ENCODE data around the gene OSBPL9. TPM values are rescaled to one million over a fixed set of nuclear protein-coding genes. Genes with fewer than 3 reads are reported as not detected.

OSBPL9 gene
- total RNA-seq, 1 experiment from 2014 or later: 188 TPM

- ChIA-PET POLR2A (ENCODE audit: unreplicated experiment) (interaction anchor here (0.6 to 0.7 kb wide), 2 partner anchors 9 to 690 kb away, joined by 5 to 15 read pairs; no protein-coding TSS in a partner anchor), CTCF (no interaction called here)
- H3K27me3 ChIP-seq (ENCODE audit: insufficient read depth, low read depth): no peaks in the 10 kb centered on the region
- no peaks in the 10 kb centered on the region for H3K9me2 ChIP-seq (ENCODE audit: insufficient read depth)
- intact Hi-C loops (cut with micrococcal nuclease; ENCODE audit: unreplicated experiment): no loop called here
- DNase-seq: no peak
- H3K9me3 ChIP-seq (ENCODE audit: insufficient read depth, low read depth): no peaks in the 10 kb centered on the region
- BruUV-seq (replicated peaks): no TSS peak
- H2AFZ ChIP-seq: no peak overlapping the region
- H3K4me1 ChIP-seq (replicated peaks; ENCODE audit: insufficient read depth): peaks cover 11% of the 10 kb centered on the region
- no peak overlapping the region for H3K4me3 ChIP-seq
- H3K79me2 ChIP-seq (ENCODE audit: low read depth): peaks cover 80% of the 10 kb centered on the region
- H3F3A ChIP-seq (ENCODE audit: insufficient read depth, low read depth): peaks cover 37% of the 10 kb centered on the region
- H4K20me1 ChIP-seq (ENCODE audit: insufficient read depth): peaks cover 15% of the 10 kb centered on the region
- TF ChIP-seq CTCF (conservative IDR thresholded peaks at IDR 0.05): no peak
- no peak for TF ChIP-seq EZH2 (IDR thresholded peaks at IDR 0.05; ENCODE audit: low read depth)
- no peak overlapping the region for H3K27ac ChIP-seq
- H3K36me3 ChIP-seq (ENCODE audit: low read depth): no peaks in the 10 kb centered on the region
- no peak overlapping the region for H3K4me2 ChIP-seq
Measured at GRCh38 chr1:51684776-51685175, 67.9 kb downstream of the OSBPL9 start.

GRCh38 chr1:51686450-51686849 is 69.6 kb downstream of the OSBPL9 start:
- intact Hi-C loops (cut with micrococcal nuclease; ENCODE audit: unreplicated experiment): no loop called here
- Histone ChIP-seq H3F3A (ENCODE audit: insufficient read depth, low read depth) (peaks cover 45% of the 10 kb centered on the region), H3K79me2 (ENCODE audit: low read depth) (peaks cover 76% of the 10 kb centered on the region), H3K27me3 (ENCODE audit: insufficient read depth, low read depth) (no peaks in the 10 kb centered on the region), H3K4me1 (replicated peaks; ENCODE audit: insufficient read depth) (peaks cover 22% of the 10 kb centered on the region), H3K36me3 (ENCODE audit: low read depth) (no peaks in the 10 kb centered on the region), H4K20me1 (ENCODE audit: insufficient read depth) (peaks cover 22% of the 10 kb centered on the region), H2AFZ (no peak overlapping the region), H3K9me2 (ENCODE audit: insufficient read depth) (no peaks in the 10 kb centered on the region), H3K27ac (no peak overlapping the region), H3K4me2 (no peak overlapping the region), H3K9me3 (ENCODE audit: insufficient read depth, low read depth) (no peaks in the 10 kb centered on the region), H3K4me3 (no peak overlapping the region)
- ChIA-PET CTCF (no interaction called here), POLR2A (ENCODE audit: unreplicated experiment) (no interaction called here)
- no TSS peak for BruUV-seq (replicated peaks)
- no peak for DNase-seq
- TF ChIP-seq CTCF (conservative IDR thresholded peaks at IDR 0.05) (no peak), EZH2 (IDR thresholded peaks at IDR 0.05; ENCODE audit: low read depth) (no peak)

GRCh38 chr1:51689075-51689440 is 72.2 kb downstream of the OSBPL9 start:
- Histone ChIP-seq H3K27ac (peak overlapping the region; percentile 67), H4K20me1 (ENCODE audit: insufficient read depth) (peaks cover 22% of the 10 kb centered on the region), H2AFZ (no peak overlapping the region), H3K4me3 (no peak overlapping the region), H3K9me3 (ENCODE audit: insufficient read depth, low read depth) (no peaks in the 10 kb centered on the region), H3K4me2 (0 out of 2 replicates have a peak overlapping the region, but pooled peaks have one; percentile 57), H3F3A (ENCODE audit: insufficient read depth, low read depth) (peaks cover 44% of the 10 kb centered on the region), H3K79me2 (ENCODE audit: low read depth) (peaks cover 79% of the 10 kb centered on the region), H3K27me3 (ENCODE audit: insufficient read depth, low read depth) (no peaks in the 10 kb centered on the region), H3K4me1 (replicated peaks; ENCODE audit: insufficient read depth) (peaks cover 32% of the 10 kb centered on the region), H3K36me3 (ENCODE audit: low read depth) (no peaks in the 10 kb centered on the region), H3K9me2 (ENCODE audit: insufficient read depth) (no peaks in the 10 kb centered on the region)
- DNase-seq: no peak
- TF ChIP-seq CTCF (conservative IDR thresholded peaks at IDR 0.05) (no peak), EZH2 (IDR thresholded peaks at IDR 0.05; ENCODE audit: low read depth) (no peak)
- intact Hi-C loops (cut with micrococcal nuclease; ENCODE audit: unreplicated experiment): no loop called here
- ChIA-PET CTCF (no interaction called here), POLR2A (ENCODE audit: unreplicated experiment) (no interaction called here)
- no TSS peak for BruUV-seq (replicated peaks)
